K562 (cell line): Measurements from ENCODE around the gene SLA2. TPM values are rescaled to one million over a fixed set of nuclear protein-coding genes. Genes with fewer than 3 reads are reported as not detected.

Source experiments
- CBFB ChIP-seq: sonication (generic); formaldehyde crosslinking; IDR thresholded peaks from 2 replicates; pipeline ENCODE4 v1.4.0; 2020; ENCODE audit warnings: mild to moderate bottlenecking, missing genetic modification reagents
- DNMT1 ChIP-seq: fragments of 450-650 bp; IDR thresholded peaks from 2 replicates; pipeline ENCODE4 v1.6.1; 2016; ENCODE audit warnings: antibody characterized with exemption, mild to moderate bottlenecking
- DPF2 ChIP-seq: fragments of 450-650 bp; IDR thresholded peaks from 2 replicates; pipeline ENCODE4 v1.6.1; 2016
- ETV1 ChIP-seq: fragments of 450-650 bp; conservative IDR thresholded peaks from 2 replicates; pipeline ENCODE4 v1.6.1; 2016; ENCODE audit warnings: missing genetic modification characterization, control low read depth, low read depth, missing compliant biosample characterization
- FOXK2 ChIP-seq, 2 experiments: fragments of 450-650 bp; IDR thresholded peaks in 1 of 2; conservative IDR thresholded peaks in 1 of 2; 2 replicates each; pipeline ENCODE4 v1.6.1; 2016; ENCODE audit warnings: low read depth in 2 of 2, mild to moderate bottlenecking in 1 of 2
- KDM5B ChIP-seq: fragments of 200-600 bp; sonication (generic); IDR thresholded peaks from 2 replicates; pipeline ENCODE4 v1.6.1; 2012; ENCODE audit warnings: low read depth, mild to moderate bottlenecking, moderate library complexity, low read length, control low read depth, inconsistent platforms; ENCODE audit not compliant: insufficient replicate concordance
- L3MBTL2 ChIP-seq: fragments of 450-650 bp; IDR thresholded peaks from 2 replicates; pipeline ENCODE4 v1.6.1; 2016; ENCODE audit warnings: mild to moderate bottlenecking, moderate library complexity
- MAFF ChIP-seq: IDR thresholded peaks from 2 replicates; pipeline ENCODE4 v1.6.1; 2012; ENCODE audit warnings: low read length, improper control_type of control experiment
- MBD2 ChIP-seq: sonication (generic); IDR thresholded peaks from 2 replicates; pipeline ENCODE4 v1.6.1; 2016; ENCODE audit warnings: low read depth, borderline replicate concordance
- NFE2 ChIP-seq: IDR thresholded peaks from 2 replicates; pipeline ENCODE4 v1.6.1; 2014; ENCODE audit warnings: antibody characterized with exemption, low read depth
- NR3C1 ChIP-seq: sonication (generic); formaldehyde crosslinking; IDR thresholded peaks from 2 replicates; pipeline ENCODE4 v1.8.1; 2022; ENCODE audit warnings: missing genetic modification reagents
- PCBP2 ChIP-seq: fragments of 200-400 bp; formaldehyde crosslinking; IDR thresholded peaks from 2 replicates; pipeline ENCODE4 v1.6.1; 2018; ENCODE audit warnings: low read length, low read depth, mild to moderate bottlenecking, moderate library complexity; ENCODE audit not compliant: poor library complexity, severe bottlenecking
- PURB ChIP-seq: sonication (generic); formaldehyde crosslinking; IDR thresholded peaks from 2 replicates; pipeline ENCODE4 v1.9.0; 2021; ENCODE audit warnings: low read depth, mild to moderate bottlenecking, missing genetic modification reagents
- SMAD4 ChIP-seq: fragments of 250-450 bp; sonication (Bioruptor Pico); conservative IDR thresholded peaks from 2 replicates; pipeline ENCODE4 v1.8.0; 2021; ENCODE audit warnings: inconsistent platforms, mild to moderate bottlenecking, moderate library complexity
- SMARCA4 ChIP-seq: fragments of 450-650 bp; IDR thresholded peaks from 2 replicates; pipeline ENCODE4 v1.6.1; 2016
- STAT6 ChIP-seq: sonication (generic); formaldehyde crosslinking; IDR thresholded peaks from 2 replicates; pipeline ENCODE4 v1.8.1; 2023; ENCODE audit warnings: mild to moderate bottlenecking, missing genetic modification reagents
- TARDBP ChIP-seq: fragments of 450-650 bp; IDR thresholded peaks from 2 replicates; pipeline ENCODE4 v1.6.1; 2016
- TRIM28 ChIP-seq: fragments of 450-650 bp; IDR thresholded peaks from 2 replicates; pipeline ENCODE4 v1.6.1; 2017
- ZEB2 ChIP-seq: fragments of 450-650 bp; IDR thresholded peaks from 2 replicates; pipeline ENCODE4 v1.6.1; 2016
- ZNF253 ChIP-seq: fragments of 250-450 bp; sonication (Bioruptor Pico); conservative IDR thresholded peaks from 2 replicates; pipeline ENCODE4 v1.6.1; 2021; ENCODE audit warnings: mild to moderate bottlenecking
- ZNF282 ChIP-seq: sonication (generic); formaldehyde crosslinking; IDR thresholded peaks from 2 replicates; pipeline ENCODE4 v1.8.1; 2023; ENCODE audit warnings: missing genetic modification reagents
- ZZZ3 ChIP-seq: fragments of 450-650 bp; IDR thresholded peaks from 2 replicates; pipeline ENCODE4 v1.6.1; 2016; ENCODE audit warnings: antibody characterized with exemption, mild to moderate bottlenecking, moderate library complexity
- polyA plus RNA-seq, 8 experiments: library from polyadenylated mRNA; depleted of rRNA in 4 of 8; stranded (reverse) in 5 of 8; unstranded in 3 of 8; fragments of >200 nt; fragmentation: Nextera tagmentation in 2 of 8; fragmentation: Illumina TruSeq in 1 of 8; extraction: Ambion mirVana in 2 of 8; extraction: Trizol in 1 of 8; gene quantifications; 2 replicates each; pipeline versions ENCODE4 v1.2.1 to v1.2.3, GENCODE V29; 2011 to 2014; ENCODE audit warnings: inconsistent platforms in 1 of 8, missing spikeins in 1 of 8
- total RNA-seq, 7 experiments: library from RNA; depleted of rRNA in 6 of 7; stranded (reverse); fragments of >200 nt in 6 of 7; fragmentation: Illumina TruSeq in 2 of 7; extraction: Trizol in 2 of 7; gene quantifications; 2 replicates each; pipeline versions ENCODE4 v1.2.1 to v1.2.3, GENCODE V29; 2011 to 2021; ENCODE audit warnings: low replicate concordance in 1 of 7
- TF ChIP-seq, protein P1 (sequence below): fragments of 250-450 bp; sonication (Bioruptor Pico); IDR thresholded peaks from 2 replicates; pipeline ENCODE4 v1.8.0; 2021; ENCODE audit warnings: moderate library complexity, mild to moderate bottlenecking, inconsistent platforms
- TF ChIP-seq, protein P2 (sequence below): fragments of 250-450 bp; sonication (Bioruptor Pico); IDR thresholded peaks from 2 replicates; pipeline ENCODE4 v1.5.0; 2021; ENCODE audit warnings: mild to moderate bottlenecking, moderate library complexity

SLA2 gene
- total and polyA plus RNA-seq, 9 of the 15 experiments (the other 6 are each of a cell fraction or from before 2014, with no cell fraction given) = 0.07 TPM; not detected in 7

DNA sequence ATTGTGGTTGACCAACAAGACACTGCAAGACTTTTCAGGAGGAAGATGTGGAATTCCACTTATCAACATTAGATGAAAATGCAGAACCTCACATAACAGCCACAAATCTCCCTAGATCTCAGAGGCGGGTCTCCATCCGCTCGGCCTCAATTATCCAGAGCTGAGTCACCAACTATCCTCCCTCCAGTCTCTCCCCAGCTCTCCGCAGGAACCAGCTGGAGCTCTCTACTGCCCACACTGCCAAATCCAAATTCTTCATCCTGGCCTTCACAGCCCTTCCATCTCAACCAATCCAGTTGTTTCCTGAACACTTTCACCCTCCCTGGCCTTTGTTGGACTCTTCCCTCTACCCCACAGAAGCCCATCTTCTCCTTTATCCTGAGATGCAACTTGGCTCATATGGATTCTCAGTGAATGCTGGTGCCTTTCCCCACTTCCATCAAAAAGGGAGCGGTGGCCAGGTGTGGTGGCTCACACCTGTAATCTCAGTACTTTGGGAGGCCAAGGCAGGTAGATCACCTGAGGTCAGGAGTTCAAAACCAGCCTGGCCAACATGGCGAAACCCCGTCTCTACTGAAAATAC is 76.1 kb downstream of the SLA2 start (continued):
- no peak for TF ChIP-seq ZNF282 (CRISPR knock-in tag)
- peak; percentile 67 for TF ChIP-seq SMARCA4
- TF ChIP-seq ZNF253 = no peak
- no peak for TF ChIP-seq CBFB (CRISPR knock-in tag)
- TF ChIP-seq DNMT1 = no peak
- TF ChIP-seq, protein P1, sequence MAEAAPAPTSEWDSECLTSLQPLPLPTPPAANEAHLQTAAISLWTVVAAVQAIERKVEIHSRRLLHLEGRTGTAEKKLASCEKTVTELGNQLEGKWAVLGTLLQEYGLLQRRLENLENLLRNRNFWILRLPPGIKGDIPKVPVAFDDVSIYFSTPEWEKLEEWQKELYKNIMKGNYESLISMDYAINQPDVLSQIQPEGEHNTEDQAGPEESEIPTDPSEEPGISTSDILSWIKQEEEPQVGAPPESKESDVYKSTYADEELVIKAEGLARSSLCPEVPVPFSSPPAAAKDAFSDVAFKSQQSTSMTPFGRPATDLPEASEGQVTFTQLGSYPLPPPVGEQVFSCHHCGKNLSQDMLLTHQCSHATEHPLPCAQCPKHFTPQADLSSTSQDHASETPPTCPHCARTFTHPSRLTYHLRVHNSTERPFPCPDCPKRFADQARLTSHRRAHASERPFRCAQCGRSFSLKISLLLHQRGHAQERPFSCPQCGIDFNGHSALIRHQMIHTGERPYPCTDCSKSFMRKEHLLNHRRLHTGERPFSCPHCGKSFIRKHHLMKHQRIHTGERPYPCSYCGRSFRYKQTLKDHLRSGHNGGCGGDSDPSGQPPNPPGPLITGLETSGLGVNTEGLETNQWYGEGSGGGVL = no peak
- TF ChIP-seq, protein P2, sequence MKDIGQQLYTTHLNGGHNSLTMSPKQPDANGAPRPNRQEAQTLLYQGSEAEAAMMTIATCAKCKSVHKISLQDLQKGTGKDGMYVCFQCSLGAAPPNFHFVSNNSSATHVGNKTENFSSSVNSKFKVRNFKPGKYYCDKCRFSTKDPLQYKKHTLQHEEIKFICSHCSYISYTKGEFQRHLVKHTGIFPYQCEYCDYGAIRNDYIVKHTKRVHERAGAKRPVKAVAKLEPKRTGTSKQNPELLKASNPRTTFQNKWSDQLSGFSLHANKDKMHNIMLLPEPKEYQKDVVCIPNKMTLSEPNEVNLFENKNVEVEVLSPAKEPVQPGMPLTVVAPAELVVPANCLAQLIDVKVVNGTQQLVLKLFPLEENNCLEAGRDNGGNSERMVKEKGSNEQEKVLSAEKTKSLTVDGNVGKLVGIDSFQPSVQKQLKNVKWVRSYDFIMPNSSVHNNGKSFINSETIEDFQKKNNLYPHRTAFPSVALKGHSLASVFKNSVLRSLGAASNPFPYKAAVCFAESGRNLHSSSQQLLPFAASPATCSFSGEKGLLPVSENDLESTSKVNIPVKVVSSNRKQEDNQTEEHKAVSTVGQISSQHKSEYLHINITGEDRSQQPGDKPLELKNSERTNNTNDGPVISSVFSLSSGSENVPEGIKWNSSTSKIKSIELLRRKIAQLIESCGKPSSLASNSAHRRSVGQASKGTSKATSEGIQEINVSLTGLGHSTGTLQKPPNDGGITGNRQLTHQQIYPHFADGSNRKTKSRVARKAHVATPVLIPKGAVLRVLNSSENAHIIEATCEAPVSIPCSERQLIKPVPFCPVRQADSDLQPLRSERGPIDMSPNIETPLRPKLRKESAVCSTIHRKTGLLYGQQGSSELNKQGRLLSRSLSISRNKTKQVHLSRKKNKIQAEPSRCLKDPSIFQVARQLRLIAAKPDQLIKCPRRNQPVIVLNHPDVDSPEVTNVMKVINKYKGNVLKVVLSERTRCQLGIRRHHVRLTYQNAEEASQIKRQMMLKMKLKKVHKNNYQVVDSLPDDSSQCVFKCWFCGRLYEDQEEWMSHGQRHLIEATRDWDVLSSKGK = no peak
- peak; percentile 80 for TF ChIP-seq SMAD4 (CRISPR knock-in tag)
- no peak for TF ChIP-seq FOXK2 (conservative IDR thresholded peaks at IDR 0.05 in 1 of 2, IDR thresholded peaks at IDR 0.05 in 1 of 2; ENCODE audit: low read depth in 2 of 2)
- TF ChIP-seq L3MBTL2 = no peak
- peak; percentile 66 for TF ChIP-seq NFE2
- no peak for TF ChIP-seq MAFF
- no peak for TF ChIP-seq PCBP2
- TF ChIP-seq TARDBP = no peak
- TF ChIP-seq MBD2 = no peak
- TF ChIP-seq DPF2 = peak; percentile 61
- TF ChIP-seq ETV1 (tag) = peak; percentile 57; the same call in 1 of the 2 replicates
- TF ChIP-seq NR3C1 (CRISPR knock-in tag) = no peak
- no peak for TF ChIP-seq ZZZ3
- no peak for TF ChIP-seq PURB
- TF ChIP-seq TRIM28 = no peak
- no peak for TF ChIP-seq STAT6
- TF ChIP-seq ZEB2 = peak; percentile 29; the same call in 1 of the 2 replicates
- no peak for TF ChIP-seq KDM5B
